Measurements from ENCODE around the gene CEP131. TPM values are rescaled to one million over a fixed set of nuclear protein-coding genes. Genes with fewer than 3 reads are reported as not detected.
A peak's percentile ranks its signal among the peaks of the same experiment; 100 is the strongest.

CEP131 gene
- total and polyA plus RNA-seq, 2 of the 8 experiments (the other 6 are each of a cell fraction or from before 2014, with no cell fraction given), result 5.9 to 23.2 TPM

- no peak for TF ChIP-seq POLR2A (IDR thresholded peaks at IDR 0.05; ENCODE audit: control extremely low read depth in 1 of 2, low read depth in 2 of 2, low read length in 2 of 2)
- no peak for TF ChIP-seq EP300 (IDR thresholded peaks at IDR 0.05; ENCODE audit: borderline replicate concordance in 1 of 2, low read depth in 2 of 2, low read length in 2 of 2)
- TF ChIP-seq NRF1 (IDR thresholded peaks at IDR 0.05; ENCODE audit: low read depth, low read length), result no peak
- no peak for TF ChIP-seq JUN (IDR thresholded peaks at IDR 0.05; ENCODE audit: low read depth, low read length)
- no peak for TF ChIP-seq SP1 (IDR thresholded peaks at IDR 0.05; ENCODE audit: low read depth, low read length)
- TF ChIP-seq NANOG (IDR thresholded peaks at IDR 0.05; ENCODE audit: insufficient read depth, low read depth, low read length, poor library complexity, severe bottlenecking), result no peak
- no peak for TF ChIP-seq TAF1 (IDR thresholded peaks at IDR 0.05; ENCODE audit: low read depth, low read length)
- TF ChIP-seq RBBP5 (IDR thresholded peaks at IDR 0.05; ENCODE audit: borderline replicate concordance, low read depth, low read length), result no peak
- no peak for TF ChIP-seq MAFK (IDR thresholded peaks at IDR 0.05; ENCODE audit: low read depth, low read length)
- no peak for TF ChIP-seq ASH2L (IDR thresholded peaks at IDR 0.05; ENCODE audit: low read length)
- TF ChIP-seq POLR2AphosphoS5 (IDR thresholded peaks at IDR 0.05; ENCODE audit: low read depth, low read length), result no peak
- no peak for TF ChIP-seq SP4 (IDR thresholded peaks at IDR 0.05; ENCODE audit: low read length)
- no peak overlapping the region for H3K23ac ChIP-seq (ENCODE audit: insufficient read length)
- CTCF ChIA-PET (ENCODE audit: partially characterized antibody), result interaction anchor here (1.0 to 1.7 kb wide), 6 partner anchors 14 to 140 kb away, joined by 3 to 10 read pairs (median 4); no protein-coding TSS in a partner anchor
Measured at GRCh38 chr17:81231121-81231645, 8.4 kb upstream of the CEP131 start.

More at GRCh38 chr17:81231121-81231645, 8.4 kb upstream of the CEP131 start:
- no peaks in the 10 kb centered on the region for H3K4me1 ChIP-seq (replicated peaks in 1 of 4; ENCODE audit: control insufficient read depth in 3 of 4, insufficient read depth in 4 of 4, low read length in 3 of 4)
- no peak overlapping the region for H3K27ac ChIP-seq (ENCODE audit: low read depth, low read length)
- H3K79me1 ChIP-seq (ENCODE audit: low read depth, low read length), result no peaks in the 10 kb centered on the region; the same call in 1 of the 2 replicates
- no peak overlapping the region for H2AFZ ChIP-seq (ENCODE audit: low read length)
- no peak overlapping the region for H2BK120ac ChIP-seq (replicated peaks; ENCODE audit: low read depth, low read length)
- H3K23me2 ChIP-seq (ENCODE audit: low read depth, low read length), result no peaks in the 10 kb centered on the region
- H3K4ac ChIP-seq (replicated peaks; ENCODE audit: insufficient read length, low read depth, low read length), result no peak overlapping the region
- no peak for DNase-seq (ENCODE audit: low read depth in 1 of 2, low spot score in 2 of 2)
- H2BK15ac ChIP-seq (ENCODE audit: low read length), result peak overlapping the region; percentile 53; the same call in 1 of the 2 replicates
- no peak overlapping the region for H2AK5ac ChIP-seq (ENCODE audit: low read depth, low read length)
- H2BK5ac ChIP-seq (ENCODE audit: low read depth, low read length), result peak overlapping the region; percentile 71
- no peak overlapping the region for H3K9ac ChIP-seq (replicated peaks in 1 of 4; ENCODE audit: extremely low read depth in 1 of 4, low read depth in 3 of 4, low read length in 3 of 4)
- H3K4me2 ChIP-seq (ENCODE audit: insufficient read depth in 1 of 2, low read depth in 2 of 2, low read length in 2 of 2), result no peak overlapping the region
- no peak overlapping the region for H3K4me3 ChIP-seq (ENCODE audit: extremely low read depth in 1 of 4, insufficient read depth in 2 of 4, low read depth in 3 of 4, low read length in 4 of 4)
- no peak for FAIRE-seq
- H3K56ac ChIP-seq (replicated peaks; ENCODE audit: insufficient read length, low read depth, low read length), result no peak overlapping the region
- no peaks in the 10 kb centered on the region; a peak in 1 of 4 replicates for H3K9me3 ChIP-seq (ENCODE audit: insufficient read depth in 2 of 2, low read depth in 1 of 2, low read length in 1 of 2)
- H4K91ac ChIP-seq (replicated peaks; ENCODE audit: insufficient read length, low read length), result no peak overlapping the region
- no peak overlapping the region for H2BK20ac ChIP-seq (ENCODE audit: low read length)
- 91% methylated on average over 31 of the region's 31 CpGs; no CpG with 5 or more reads in 1 of the 2 experiments for WGBS, 2 experiments (ENCODE audit: extremely low coverage in 1 of 2, insufficient coverage in 1 of 2, insufficient read length in 1 of 2, insufficient replicate concordance in 2 of 2, low coverage in 1 of 2, low lambda C conversion rate in 2 of 2, missing lambda C conversion rate in 1 of 2)
- H3K18ac ChIP-seq (ENCODE audit: extremely low read depth, low read length), result no peak overlapping the region
- no peaks in the 10 kb centered on the region for H3K27me3 ChIP-seq (replicated peaks in 1 of 4; ENCODE audit: control insufficient read depth in 3 of 4, extremely low read depth in 1 of 4, insufficient read depth in 3 of 4, low read length in 3 of 4)
- H3K14ac ChIP-seq (ENCODE audit: insufficient read length), result no peak overlapping the region
- H3K36me3 ChIP-seq (ENCODE audit: control insufficient read depth in 2 of 4, insufficient read depth in 4 of 4, low read length in 3 of 4), result peaks cover 0 to 18% (median 4%) of the 10 kb centered on the region in 4 experiments; a peak in 5 of 8 replicates
- peaks cover 0 to 14% of the 10 kb centered on the region in 2 experiments for H4K20me1 ChIP-seq (replicated peaks in 1 of 2; ENCODE audit: control insufficient read depth in 1 of 2, insufficient read depth in 2 of 2, low read length in 2 of 2)
- H2BK12ac ChIP-seq (ENCODE audit: low read depth, low read length), result peak overlapping the region; percentile 43; the same call in 1 of the 2 replicates
- H3K79me2 ChIP-seq (ENCODE audit: control insufficient read depth in 1 of 2, insufficient read depth in 2 of 2, low read length in 2 of 2), result no peaks in the 10 kb centered on the region
- H4K8ac ChIP-seq (ENCODE audit: extremely low read depth, insufficient read depth, low read length), result no peak overlapping the region; the same call in 1 of the 2 replicates
- POLR2A ChIA-PET (ENCODE audit: partially characterized antibody), result interaction anchor here (0.6 to 1.1 kb wide), 4 partner anchors 14 to 82 kb away, joined by 3 to 4 read pairs (median 3); no protein-coding TSS in a partner anchor
- H4K5ac ChIP-seq (ENCODE audit: insufficient read length, low read depth, low read length), result no peak overlapping the region

Measured in H1 (cell line).